ENCODE results near the gene KIRREL3. TPM values are rescaled to one million over a fixed set of nuclear protein-coding genes. Genes with fewer than 3 reads are reported as not detected.

Gene KIRREL3
- total RNA-seq, 4 donors from 2014 or later: 0.82 to 15.7 (median 1.4) TPM; not detected in 1

DNA sequence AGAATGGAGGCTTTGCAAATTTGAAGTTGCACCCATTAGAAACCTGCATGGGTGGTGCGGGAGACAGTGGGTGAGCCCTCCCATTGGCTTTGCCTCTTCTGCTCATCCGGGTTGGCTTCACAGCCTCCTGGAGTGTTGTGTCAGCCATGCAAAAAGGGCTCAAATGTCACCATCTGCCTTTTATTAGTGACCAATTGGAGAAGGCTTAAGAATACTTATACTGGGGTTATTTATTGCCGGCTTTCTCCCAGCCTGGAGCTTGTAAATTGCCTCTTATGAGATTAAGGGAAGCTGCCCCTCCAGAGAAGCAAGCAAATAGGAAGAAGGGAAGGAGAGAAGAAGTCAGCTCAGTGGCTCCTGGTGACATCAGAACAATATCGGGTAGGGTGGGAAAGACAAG is 462.5 kb downstream of the KIRREL3 start:
- H3K4me3 ChIP-seq: no peak overlapping the region
- peaks cover 4% of the 10 kb centered on the region for H3K27me3 ChIP-seq
- WGBS, 2 donors (ENCODE audit: low coverage in 1 of 2): 62 to 64% methylated on average over 2 to 4 of the region's 4 CpGs
- no peak for TF ChIP-seq EP300 (IDR thresholded peaks at IDR 0.05; ENCODE audit: low read depth)
- TF ChIP-seq POLR2A (IDR thresholded peaks at IDR 0.05): no peak
- TF ChIP-seq, protein P1, sequence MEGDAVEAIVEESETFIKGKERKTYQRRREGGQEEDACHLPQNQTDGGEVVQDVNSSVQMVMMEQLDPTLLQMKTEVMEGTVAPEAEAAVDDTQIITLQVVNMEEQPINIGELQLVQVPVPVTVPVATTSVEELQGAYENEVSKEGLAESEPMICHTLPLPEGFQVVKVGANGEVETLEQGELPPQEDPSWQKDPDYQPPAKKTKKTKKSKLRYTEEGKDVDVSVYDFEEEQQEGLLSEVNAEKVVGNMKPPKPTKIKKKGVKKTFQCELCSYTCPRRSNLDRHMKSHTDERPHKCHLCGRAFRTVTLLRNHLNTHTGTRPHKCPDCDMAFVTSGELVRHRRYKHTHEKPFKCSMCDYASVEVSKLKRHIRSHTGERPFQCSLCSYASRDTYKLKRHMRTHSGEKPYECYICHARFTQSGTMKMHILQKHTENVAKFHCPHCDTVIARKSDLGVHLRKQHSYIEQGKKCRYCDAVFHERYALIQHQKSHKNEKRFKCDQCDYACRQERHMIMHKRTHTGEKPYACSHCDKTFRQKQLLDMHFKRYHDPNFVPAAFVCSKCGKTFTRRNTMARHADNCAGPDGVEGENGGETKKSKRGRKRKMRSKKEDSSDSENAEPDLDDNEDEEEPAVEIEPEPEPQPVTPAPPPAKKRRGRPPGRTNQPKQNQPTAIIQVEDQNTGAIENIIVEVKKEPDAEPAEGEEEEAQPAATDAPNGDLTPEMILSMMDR (IDR thresholded peaks at IDR 0.05): no peak
- TF ChIP-seq POLR2AphosphoS5 (IDR thresholded peaks at IDR 0.05): no peak
- intact Hi-C loops (cut with DNase I; ENCODE audit: low total_unique reads) (no loop called here), in situ Hi-C loops (cut with MboI; ENCODE audit: low pct_ligation_motif_present in 1 of 4, low pct_unique_long_range_greater_than_20kb in 1 of 4, low sequenced_read_pairs in 3 of 4) (no loop called here)
- H3K4me1 ChIP-seq: no peaks in the 10 kb centered on the region
- no peaks in the 10 kb centered on the region for H3K36me3 ChIP-seq
- no peak overlapping the region for H3K27ac ChIP-seq
- H3K9me3 ChIP-seq: no peaks in the 10 kb centered on the region
- no peak for DNase-seq

- TF ChIP-seq, protein P1 (IDR thresholded peaks at IDR 0.05): no peak
- TF ChIP-seq EP300 (IDR thresholded peaks at IDR 0.05; ENCODE audit: low read depth): no peak
- Histone ChIP-seq H3K36me3 (no peaks in the 10 kb centered on the region), H3K4me3 (no peak overlapping the region), H3K27me3 (no peaks in the 10 kb centered on the region), H3K9me3 (no peaks in the 10 kb centered on the region), H3K4me1 (no peaks in the 10 kb centered on the region), H3K27ac (no peak overlapping the region)
- no peak for DNase-seq
- in situ Hi-C loops (cut with MboI; ENCODE audit: low pct_ligation_motif_present in 1 of 4, low pct_unique_long_range_greater_than_20kb in 1 of 4, low sequenced_read_pairs in 3 of 4) (no loop called here), intact Hi-C loops (cut with DNase I; ENCODE audit: low total_unique reads) (no loop called here)
- 61 to 62% methylated on average over 4 of the region's 4 CpGs for WGBS, 2 donors (ENCODE audit: low coverage in 1 of 2)
Measured at GRCh38 chr11:126537492-126537891, 463.1 kb downstream of the KIRREL3 start.

GRCh38 chr11:126534141-126534805 is 466.3 kb downstream of the KIRREL3 start:
- DNase-seq: no peak
- Histone ChIP-seq H3K27ac (no peak overlapping the region), H3K4me3 (no peak overlapping the region), H3K27me3 (no peaks in the 10 kb centered on the region), H3K9me3 (no peaks in the 10 kb centered on the region), H3K36me3 (no peaks in the 10 kb centered on the region), H3K4me1 (no peaks in the 10 kb centered on the region)
- in situ Hi-C loops (cut with MboI; ENCODE audit: low pct_ligation_motif_present in 1 of 4, low pct_unique_long_range_greater_than_20kb in 1 of 4, low sequenced_read_pairs in 3 of 4): no loop called here
- intact Hi-C loops (cut with DNase I; ENCODE audit: low total_unique reads): no loop called here
- TF ChIP-seq, protein P1 (IDR thresholded peaks at IDR 0.05): no peak
- TF ChIP-seq EP300 (IDR thresholded peaks at IDR 0.05; ENCODE audit: low read depth) (no peak), POLR2AphosphoS5 (IDR thresholded peaks at IDR 0.05) (no peak), POLR2A (IDR thresholded peaks at IDR 0.05) (no peak)
- WGBS, 2 donors (ENCODE audit: low coverage in 1 of 2): 89% methylated on average over 16 of the region's 17 CpGs; no CpG with 5 or more reads in 1 of the 2 donors

DNA sequence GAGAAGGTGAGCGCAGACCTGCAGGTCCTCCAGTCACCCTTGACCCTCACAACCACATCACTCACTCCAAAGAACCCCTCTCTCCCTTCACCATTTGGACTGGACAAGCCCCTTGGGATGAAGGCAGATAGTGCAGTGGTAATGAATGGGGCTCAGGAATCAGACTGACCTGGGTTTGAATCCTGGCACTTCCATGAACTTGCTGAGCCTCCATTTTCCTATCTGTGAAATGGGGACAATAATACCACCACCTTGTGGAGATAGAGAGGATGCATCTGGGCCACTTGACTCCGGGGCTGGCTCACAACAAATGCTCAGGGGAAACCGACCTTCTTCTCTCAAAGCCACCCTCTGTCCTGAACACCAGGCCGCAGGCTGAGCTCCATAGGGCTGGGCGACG is 467.0 kb downstream of the KIRREL3 start:
- Histone ChIP-seq H3K27ac (no peak overlapping the region), H3K4me1 (no peaks in the 10 kb centered on the region), H3K9me3 (no peaks in the 10 kb centered on the region), H3K36me3 (no peaks in the 10 kb centered on the region), H3K27me3 (no peaks in the 10 kb centered on the region), H3K4me3 (no peak overlapping the region)
- TF ChIP-seq POLR2AphosphoS5 (IDR thresholded peaks at IDR 0.05) (no peak), EP300 (IDR thresholded peaks at IDR 0.05; ENCODE audit: low read depth) (no peak), POLR2A (IDR thresholded peaks at IDR 0.05) (no peak)
- TF ChIP-seq, protein P1 (IDR thresholded peaks at IDR 0.05): no peak
- 76 to 80% methylated on average over 1 to 6 of the region's 6 CpGs for WGBS, 2 donors (ENCODE audit: low coverage in 1 of 2)
- DNase-seq: no peak
- intact Hi-C loops (cut with DNase I; ENCODE audit: low total_unique reads) (no loop called here), in situ Hi-C loops (cut with MboI; ENCODE audit: low pct_ligation_motif_present in 1 of 4, low pct_unique_long_range_greater_than_20kb in 1 of 4, low sequenced_read_pairs in 3 of 4) (no loop called here)
